ENCODE data around the gene SLC1A7.
A peak's percentile ranks its signal among the peaks of the same experiment; 100 is the strongest.

DNA sequence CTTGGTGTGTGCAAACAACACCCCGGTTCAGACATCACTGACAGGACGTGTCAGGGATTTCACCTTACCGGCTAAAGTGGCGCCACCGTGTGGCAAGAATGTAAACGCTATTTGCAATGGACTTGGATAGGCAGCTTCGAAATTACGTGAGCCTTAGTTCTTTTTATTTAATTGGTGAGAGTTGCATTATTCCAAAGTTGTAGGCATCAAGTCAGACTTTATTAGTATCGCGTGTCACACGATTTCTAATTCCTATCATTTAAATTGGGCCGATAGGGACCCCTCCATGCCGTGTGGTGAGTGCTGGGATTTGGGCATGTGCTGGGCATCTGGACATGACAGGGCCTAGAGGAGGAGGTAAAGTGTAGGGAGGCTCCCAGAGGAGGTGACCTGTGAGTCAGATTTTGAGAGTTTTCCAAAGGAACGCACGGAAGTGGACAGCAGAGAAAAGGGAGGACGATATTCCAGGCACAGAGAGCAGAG lies 39.7 kb upstream of the SLC1A7 start:
- TF ChIP-seq TAF1 (IDR thresholded peaks at IDR 0.05; ENCODE audit: low read depth) (no peak), EP300 (IDR thresholded peaks at IDR 0.05; ENCODE audit: borderline replicate concordance) (no peak), RAD21 (IDR thresholded peaks at IDR 0.05; ENCODE audit: low read depth) (peak; percentile 71), YY1 (IDR thresholded peaks at IDR 0.05; ENCODE audit: low read depth) (0 out of 2 replicates have a peak, but pooled peaks have one; percentile 19), CREB1 (IDR thresholded peaks at IDR 0.05; ENCODE audit: low read depth) (no peak), FOXM1 (IDR thresholded peaks at IDR 0.05; ENCODE audit: borderline replicate concordance, low read depth) (no peak), TEAD4 (IDR thresholded peaks at IDR 0.05) (peak; percentile 99)
- TF ChIP-seq, protein P1, sequence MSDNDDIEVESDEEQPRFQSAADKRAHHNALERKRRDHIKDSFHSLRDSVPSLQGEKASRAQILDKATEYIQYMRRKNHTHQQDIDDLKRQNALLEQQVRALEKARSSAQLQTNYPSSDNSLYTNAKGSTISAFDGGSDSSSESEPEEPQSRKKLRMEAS (IDR thresholded peaks at IDR 0.05): peak; percentile 44; the same call in 1 of the 2 replicates
- TF ChIP-seq, protein P2, sequence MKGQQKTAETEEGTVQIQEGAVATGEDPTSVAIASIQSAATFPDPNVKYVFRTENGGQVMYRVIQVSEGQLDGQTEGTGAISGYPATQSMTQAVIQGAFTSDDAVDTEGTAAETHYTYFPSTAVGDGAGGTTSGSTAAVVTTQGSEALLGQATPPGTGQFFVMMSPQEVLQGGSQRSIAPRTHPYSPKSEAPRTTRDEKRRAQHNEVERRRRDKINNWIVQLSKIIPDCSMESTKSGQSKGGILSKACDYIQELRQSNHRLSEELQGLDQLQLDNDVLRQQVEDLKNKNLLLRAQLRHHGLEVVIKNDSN (IDR thresholded peaks at IDR 0.05): no peak
- TF ChIP-seq, protein P3, sequence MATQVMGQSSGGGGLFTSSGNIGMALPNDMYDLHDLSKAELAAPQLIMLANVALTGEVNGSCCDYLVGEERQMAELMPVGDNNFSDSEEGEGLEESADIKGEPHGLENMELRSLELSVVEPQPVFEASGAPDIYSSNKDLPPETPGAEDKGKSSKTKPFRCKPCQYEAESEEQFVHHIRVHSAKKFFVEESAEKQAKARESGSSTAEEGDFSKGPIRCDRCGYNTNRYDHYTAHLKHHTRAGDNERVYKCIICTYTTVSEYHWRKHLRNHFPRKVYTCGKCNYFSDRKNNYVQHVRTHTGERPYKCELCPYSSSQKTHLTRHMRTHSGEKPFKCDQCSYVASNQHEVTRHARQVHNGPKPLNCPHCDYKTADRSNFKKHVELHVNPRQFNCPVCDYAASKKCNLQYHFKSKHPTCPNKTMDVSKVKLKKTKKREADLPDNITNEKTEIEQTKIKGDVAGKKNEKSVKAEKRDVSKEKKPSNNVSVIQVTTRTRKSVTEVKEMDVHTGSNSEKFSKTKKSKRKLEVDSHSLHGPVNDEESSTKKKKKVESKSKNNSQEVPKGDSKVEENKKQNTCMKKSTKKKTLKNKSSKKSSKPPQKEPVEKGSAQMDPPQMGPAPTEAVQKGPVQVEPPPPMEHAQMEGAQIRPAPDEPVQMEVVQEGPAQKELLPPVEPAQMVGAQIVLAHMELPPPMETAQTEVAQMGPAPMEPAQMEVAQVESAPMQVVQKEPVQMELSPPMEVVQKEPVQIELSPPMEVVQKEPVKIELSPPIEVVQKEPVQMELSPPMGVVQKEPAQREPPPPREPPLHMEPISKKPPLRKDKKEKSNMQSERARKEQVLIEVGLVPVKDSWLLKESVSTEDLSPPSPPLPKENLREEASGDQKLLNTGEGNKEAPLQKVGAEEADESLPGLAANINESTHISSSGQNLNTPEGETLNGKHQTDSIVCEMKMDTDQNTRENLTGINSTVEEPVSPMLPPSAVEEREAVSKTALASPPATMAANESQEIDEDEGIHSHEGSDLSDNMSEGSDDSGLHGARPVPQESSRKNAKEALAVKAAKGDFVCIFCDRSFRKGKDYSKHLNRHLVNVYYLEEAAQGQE (IDR thresholded peaks at IDR 0.05; ENCODE audit: low read depth): no peak

All from Ishikawa (cell line).